ENCODE data around the gene VAV3. TPM values are rescaled to one million over a fixed set of nuclear protein-coding genes. Genes with fewer than 3 reads are reported as not detected.

VAV3 gene
- total and polyA plus RNA-seq, 2 of the 13 experiments (the other 11 are each of a cell fraction or from before 2014, with no cell fraction given): 15.9 to 29.8 TPM

GRCh38 chr1:107896401-107896800 is 68.6 kb downstream of the VAV3 start (continued):
- TF ChIP-seq CTCF (CRISPR knock-in tag; IDR thresholded peaks at IDR 0.05): no peak
- no peak for TF ChIP-seq ZBTB37 (CRISPR knock-in tag; IDR thresholded peaks at IDR 0.05)
- no peak for TF ChIP-seq MTF1 (CRISPR knock-in tag; IDR thresholded peaks at IDR 0.05)
- no peak for TF ChIP-seq HMGXB3 (CRISPR knock-in tag; IDR thresholded peaks at IDR 0.05; ENCODE audit: borderline replicate concordance)
- no peak for TF ChIP-seq AKAP8 (CRISPR knock-in tag; IDR thresholded peaks at IDR 0.05)
- TF ChIP-seq REXO4 (CRISPR knock-in tag; IDR thresholded peaks at IDR 0.05; ENCODE audit: borderline replicate concordance): no peak
